Stimulated activated naive B cell treated with anti-CD40 and anti-IgM and Interleukin-4, amounts not matched to agents 10 μg/mL and 1 μg/mL and 100 μg/mL, for 72 hours (primary cell): ENCODE results near the gene TSR3.

Source experiments
- ATAC-seq, 2 donors: fragments of 150-1000 bp; cut with Tn5 transposase; replicated peaks; 2 replicates each; pipeline ENCODE4 v1.10.0; 2021; ENCODE audit warnings: moderate library complexity in 1 of 2
- DNase-seq: peaks from one replicate; pipeline ENCODE4 v3.0.0; 2021
- H3K27ac Mint-ChIP-seq: one replicate; pipeline ENCODE4 v1.8.0; 2022; ENCODE audit warnings: mild to moderate bottlenecking, mixed read lengths
- H3K27me3 Mint-ChIP-seq, 2 donors: one replicate each; pipeline ENCODE4 v1.8.0; 2022; ENCODE audit warnings: mixed read lengths in 2 of 2
- H3K36me3 Mint-ChIP-seq, 2 donors: one replicate each; pipeline ENCODE4 v1.8.0; 2022; ENCODE audit warnings: mixed read lengths in 2 of 2, mild to moderate bottlenecking in 1 of 2
- H3K4me1 Mint-ChIP-seq, 2 donors: one replicate each; pipeline ENCODE4 v1.8.0; 2022; ENCODE audit warnings: mixed read lengths in 2 of 2, mild to moderate bottlenecking in 1 of 2
- H3K4me3 Mint-ChIP-seq, 2 donors: one replicate each; pipeline ENCODE4 v1.8.0; 2022; ENCODE audit warnings: mild to moderate bottlenecking in 2 of 2, mixed read lengths in 2 of 2, moderate library complexity in 1 of 2
- H3K9me3 Mint-ChIP-seq, 2 donors: one replicate each; pipeline ENCODE4 v1.8.0; 2022; ENCODE audit warnings: mixed read lengths in 2 of 2, mild to moderate bottlenecking in 1 of 2

TSR3 gene

GRCh38 chr16:1342526-1343427 lies 8.9 kb downstream of the TSR3 start:
- Mint-ChIP-seq H3K4me1 (peaks cover 21 to 33% of the 10 kb centered on the region in 2 donors), H3K9me3 (no peaks in the 10 kb centered on the region), H3K4me3 (peak overlapping the region; percentile 50 to 70), H3K27ac (peak overlapping the region; percentile 90), H3K27me3 (no peaks in the 10 kb centered on the region), H3K36me3 (peaks cover 2 to 4% of the 10 kb centered on the region in 2 donors)
- DNase-seq (peak; percentile 89), ATAC-seq (peak; percentile 90)

GRCh38 chr16:1341495-1342420 lies 9.9 kb downstream of the TSR3 start:
- no peak for ATAC-seq

GRCh38 chr16:1340730-1341494 lies 10.8 kb downstream of the TSR3 start:
- Mint-ChIP-seq H3K4me1 (peaks cover 23 to 33% of the 10 kb centered on the region in 2 donors), H3K27me3 (peaks cover 0 to 8% of the 10 kb centered on the region in 2 donors), H3K9me3 (no peaks in the 10 kb centered on the region), H3K27ac (peak overlapping the region; percentile 39), H3K4me3 (no peak overlapping the region), H3K36me3 (no peaks in the 10 kb centered on the region)
- no peak for DNase-seq
- no peak for ATAC-seq

More at GRCh38 chr16:1341495-1342420, 9.9 kb downstream of the TSR3 start:
- no peak for DNase-seq
- peaks cover 0 to 2% of the 10 kb centered on the region in 2 donors for H3K27me3 Mint-ChIP-seq
- no peaks in the 10 kb centered on the region for H3K36me3 Mint-ChIP-seq
- peaks cover 21 to 33% of the 10 kb centered on the region in 2 donors for H3K4me1 Mint-ChIP-seq
- H3K27ac Mint-ChIP-seq = peak overlapping the region; percentile 68
- H3K4me3 Mint-ChIP-seq = peak overlapping the region; percentile 50 to 70
- no peaks in the 10 kb centered on the region for H3K9me3 Mint-ChIP-seq

- ATAC-seq = no peak
- H3K4me1 Mint-ChIP-seq = peaks cover 29 to 42% of the 10 kb centered on the region in 2 donors
- no peak overlapping the region for H3K27ac Mint-ChIP-seq
- no peak for DNase-seq
- H3K9me3 Mint-ChIP-seq = no peaks in the 10 kb centered on the region
- no peaks in the 10 kb centered on the region for H3K36me3 Mint-ChIP-seq
- no peak overlapping the region for H3K4me3 Mint-ChIP-seq
- H3K27me3 Mint-ChIP-seq = peaks cover 4 to 25% of the 10 kb centered on the region in 2 donors
Observed at GRCh38 chr16:1338855-1339675, 12.6 kb downstream of the TSR3 start.

- no peaks in the 10 kb centered on the region for H3K9me3 Mint-ChIP-seq
- no peak overlapping the region for H3K4me3 Mint-ChIP-seq
- no peaks in the 10 kb centered on the region for H3K36me3 Mint-ChIP-seq
- no peak overlapping the region for H3K27ac Mint-ChIP-seq
- peaks cover 23 to 35% of the 10 kb centered on the region in 2 donors for H3K4me1 Mint-ChIP-seq
- peaks cover 4 to 25% of the 10 kb centered on the region in 2 donors for H3K27me3 Mint-ChIP-seq
- DNase-seq = no peak
- no peak for ATAC-seq
Observed at GRCh38 chr16:1338119-1338730, 13.5 kb downstream of the TSR3 start.

GRCh38 chr16:1337486-1337885 lies 14.2 kb downstream of the TSR3 start:
- Mint-ChIP-seq H3K4me1 (peaks cover 20 to 32% of the 10 kb centered on the region in 2 donors), H3K27ac (no peak overlapping the region), H3K4me3 (no peak overlapping the region), H3K36me3 (no peaks in the 10 kb centered on the region), H3K27me3 (peaks cover 5 to 29% of the 10 kb centered on the region in 2 donors), H3K9me3 (no peaks in the 10 kb centered on the region)
- ATAC-seq (no peak), DNase-seq (no peak)

GRCh38 chr16:1336619-1337018 lies 15.1 kb downstream of the TSR3 start:
- H3K27ac Mint-ChIP-seq = peak overlapping the region; percentile 14
- no peak overlapping the region for H3K4me3 Mint-ChIP-seq
- H3K9me3 Mint-ChIP-seq = no peaks in the 10 kb centered on the region
- ATAC-seq (no peak), DNase-seq (no peak)
- H3K4me1 Mint-ChIP-seq = peaks cover 19 to 32% of the 10 kb centered on the region in 2 donors
- H3K27me3 Mint-ChIP-seq = peaks cover 8 to 37% of the 10 kb centered on the region in 2 donors
- no peaks in the 10 kb centered on the region for H3K36me3 Mint-ChIP-seq

- H3K4me1 Mint-ChIP-seq = peaks cover 24 to 35% of the 10 kb centered on the region in 2 donors
- H3K9me3 Mint-ChIP-seq = no peaks in the 10 kb centered on the region
- H3K36me3 Mint-ChIP-seq = no peaks in the 10 kb centered on the region
- H3K4me3 Mint-ChIP-seq = no peak overlapping the region
- H3K27me3 Mint-ChIP-seq = peaks cover 8 to 43% of the 10 kb centered on the region in 2 donors
- no peak overlapping the region for H3K27ac Mint-ChIP-seq
- ATAC-seq = no peak
- no peak for DNase-seq
Observed at GRCh38 chr16:1335996-1336395, 15.7 kb downstream of the TSR3 start.

GRCh38 chr16:1335211-1335971 lies 16.3 kb downstream of the TSR3 start:
- no peak overlapping the region for H3K4me3 Mint-ChIP-seq
- no peak for DNase-seq
- peaks cover 24 to 36% of the 10 kb centered on the region in 2 donors for H3K4me1 Mint-ChIP-seq
- H3K36me3 Mint-ChIP-seq = no peaks in the 10 kb centered on the region
- H3K27me3 Mint-ChIP-seq = peaks cover 8 to 43% of the 10 kb centered on the region in 2 donors
- H3K9me3 Mint-ChIP-seq = no peaks in the 10 kb centered on the region
- ATAC-seq = peak; percentile 12 to 17
- H3K27ac Mint-ChIP-seq = no peak overlapping the region

GRCh38 chr16:1334739-1335138 lies 16.9 kb downstream of the TSR3 start:
- no peak for DNase-seq
- Mint-ChIP-seq H3K4me1 (peaks cover 24 to 36% of the 10 kb centered on the region in 2 donors), H3K27ac (no peak overlapping the region), H3K9me3 (no peaks in the 10 kb centered on the region), H3K27me3 (peaks cover 8 to 43% of the 10 kb centered on the region in 2 donors), H3K4me3 (no peak overlapping the region), H3K36me3 (no peaks in the 10 kb centered on the region)
- no peak for ATAC-seq

- Mint-ChIP-seq H3K27ac (no peak overlapping the region), H3K4me1 (peaks cover 24 to 36% of the 10 kb centered on the region in 2 donors), H3K9me3 (no peaks in the 10 kb centered on the region), H3K36me3 (no peaks in the 10 kb centered on the region), H3K27me3 (peaks cover 8 to 43% of the 10 kb centered on the region in 2 donors), H3K4me3 (peak overlapping the region in 1 of 2 donors; percentile 25)
- ATAC-seq = no peak
- DNase-seq = no peak
Observed at GRCh38 chr16:1333854-1334700, 17.6 kb downstream of the TSR3 start.
